Cardiac fibroblast (primary cell): ENCODE data around the gene MS4A6E.

Source experiments
- DNase-seq, 2 donors: peaks; one replicate each; pipeline versions ENCODE4 v3.0.0 to v3.0.0-alpha.2; 2010; ENCODE audit warnings: low read depth in 2 of 2
- H3K4me3 ChIP-seq, 2 donors: replicated peaks in 1 of 2; 1 replicate in 1 of 2; 2 replicates in 1 of 2; pipeline ENCODE4 v1.5.1; 2011; ENCODE audit warnings: low read depth in 2 of 2, low read length in 2 of 2, mild to moderate bottlenecking in 2 of 2, moderate library complexity in 1 of 2
- TF ChIP-seq, protein P1 (sequence below): IDR thresholded peaks from one replicate; pipeline ENCODE4 v1.5.1; 2011; ENCODE audit warnings: low read depth, mild to moderate bottlenecking, low read length, inconsistent platforms

The MS4A6E gene

GRCh38 chr11:60347084-60347797 lies 20.2 kb downstream of the MS4A6E start:
- DNase-seq = no peak
- H3K4me3 ChIP-seq = no peak overlapping the region
- TF ChIP-seq, protein P1, sequence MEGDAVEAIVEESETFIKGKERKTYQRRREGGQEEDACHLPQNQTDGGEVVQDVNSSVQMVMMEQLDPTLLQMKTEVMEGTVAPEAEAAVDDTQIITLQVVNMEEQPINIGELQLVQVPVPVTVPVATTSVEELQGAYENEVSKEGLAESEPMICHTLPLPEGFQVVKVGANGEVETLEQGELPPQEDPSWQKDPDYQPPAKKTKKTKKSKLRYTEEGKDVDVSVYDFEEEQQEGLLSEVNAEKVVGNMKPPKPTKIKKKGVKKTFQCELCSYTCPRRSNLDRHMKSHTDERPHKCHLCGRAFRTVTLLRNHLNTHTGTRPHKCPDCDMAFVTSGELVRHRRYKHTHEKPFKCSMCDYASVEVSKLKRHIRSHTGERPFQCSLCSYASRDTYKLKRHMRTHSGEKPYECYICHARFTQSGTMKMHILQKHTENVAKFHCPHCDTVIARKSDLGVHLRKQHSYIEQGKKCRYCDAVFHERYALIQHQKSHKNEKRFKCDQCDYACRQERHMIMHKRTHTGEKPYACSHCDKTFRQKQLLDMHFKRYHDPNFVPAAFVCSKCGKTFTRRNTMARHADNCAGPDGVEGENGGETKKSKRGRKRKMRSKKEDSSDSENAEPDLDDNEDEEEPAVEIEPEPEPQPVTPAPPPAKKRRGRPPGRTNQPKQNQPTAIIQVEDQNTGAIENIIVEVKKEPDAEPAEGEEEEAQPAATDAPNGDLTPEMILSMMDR = no peak

- TF ChIP-seq, protein P1 = no peak
- DNase-seq = no peak
- no peak overlapping the region for H3K4me3 ChIP-seq
These were observed 21.1 kb downstream of the MS4A6E start for GRCh38 chr11:60348116-60348515.

DNA sequence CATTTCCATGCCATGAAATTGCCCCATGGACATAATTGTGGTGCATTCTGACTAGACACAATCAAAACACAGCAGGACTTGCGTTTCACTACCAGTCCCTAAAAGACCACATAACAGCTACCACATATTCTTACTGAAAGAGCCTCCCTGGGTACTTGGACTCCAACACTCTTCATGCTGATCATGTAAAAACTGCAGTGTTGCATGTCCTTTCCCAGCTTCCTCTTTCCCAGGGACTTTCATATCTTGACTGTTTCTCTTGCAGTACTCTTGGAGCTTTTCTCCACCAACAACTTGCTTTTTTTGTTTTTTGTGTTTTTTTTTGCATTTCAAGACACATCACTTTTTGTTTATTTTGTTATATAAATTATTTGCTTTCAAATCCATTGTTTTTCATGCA lies 22.9 kb downstream of the MS4A6E start:
- TF ChIP-seq, protein P1 = no peak
- DNase-seq = no peak
- H3K4me3 ChIP-seq = no peak overlapping the region

DNA sequence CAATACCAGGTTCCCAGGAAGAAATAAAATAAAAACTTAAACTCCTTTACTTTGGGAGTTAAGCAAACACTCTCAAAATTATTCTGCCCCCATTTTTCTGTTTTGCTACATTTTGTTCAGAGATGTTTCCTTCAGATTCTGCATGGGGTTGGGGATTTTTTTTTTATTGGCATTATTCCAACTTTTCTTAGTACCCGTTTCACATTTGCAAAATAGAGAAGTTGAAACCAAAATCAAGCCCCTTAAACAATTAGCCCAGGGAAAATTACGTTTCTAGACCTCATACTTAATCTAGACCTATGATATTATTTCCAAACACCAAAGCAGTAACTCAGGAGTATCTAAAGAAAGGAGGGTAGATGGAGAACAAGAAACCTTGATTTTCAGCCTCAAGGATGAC lies 30.7 kb downstream of the MS4A6E start:
- TF ChIP-seq, protein P1 = no peak
- H3K4me3 ChIP-seq = no peak overlapping the region
- no peak for DNase-seq

GRCh38 chr11:60360621-60361020 lies 33.6 kb downstream of the MS4A6E start:
- H3K4me3 ChIP-seq = no peak overlapping the region
- TF ChIP-seq, protein P1 = no peak
- no peak for DNase-seq

GRCh38 chr11:60362241-60362640 lies 35.2 kb downstream of the MS4A6E start:
- TF ChIP-seq, protein P1 = no peak

More at GRCh38 chr11:60362241-60362640, 35.2 kb downstream of the MS4A6E start:
- DNase-seq = no peak
- H3K4me3 ChIP-seq = no peak overlapping the region
